Measurements from ENCODE around the gene MGME1.
"Not testable (repeated sequence)": the region's sequence is repeated elsewhere in the genome, so short reads cannot be mapped to it uniquely, and the experiment has no call there.

The MGME1 gene

DNA sequence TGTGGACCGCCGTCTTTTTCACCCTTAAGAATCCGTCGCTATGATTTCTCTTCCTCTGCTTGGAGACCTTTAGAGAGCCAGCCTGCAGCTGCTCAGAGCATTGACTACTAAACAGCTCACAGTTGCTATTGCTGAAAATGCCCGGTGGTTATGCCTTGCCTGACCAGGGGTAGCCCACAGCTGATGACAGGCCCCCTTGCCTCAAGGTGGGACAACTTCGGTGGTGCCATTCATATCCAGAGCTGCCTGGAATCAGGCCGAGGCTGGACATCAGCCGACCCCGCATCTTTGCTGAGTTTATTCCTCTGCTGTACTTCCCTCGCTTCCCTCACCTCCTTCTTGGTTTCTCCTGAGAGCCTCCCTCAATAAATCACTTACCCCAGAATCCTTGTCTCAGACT lies 49.3 kb downstream of the MGME1 start:
- no peak for DNase-seq (ENCODE audit: extremely low read depth in 1 of 2, low read depth in 1 of 2)

DNA sequence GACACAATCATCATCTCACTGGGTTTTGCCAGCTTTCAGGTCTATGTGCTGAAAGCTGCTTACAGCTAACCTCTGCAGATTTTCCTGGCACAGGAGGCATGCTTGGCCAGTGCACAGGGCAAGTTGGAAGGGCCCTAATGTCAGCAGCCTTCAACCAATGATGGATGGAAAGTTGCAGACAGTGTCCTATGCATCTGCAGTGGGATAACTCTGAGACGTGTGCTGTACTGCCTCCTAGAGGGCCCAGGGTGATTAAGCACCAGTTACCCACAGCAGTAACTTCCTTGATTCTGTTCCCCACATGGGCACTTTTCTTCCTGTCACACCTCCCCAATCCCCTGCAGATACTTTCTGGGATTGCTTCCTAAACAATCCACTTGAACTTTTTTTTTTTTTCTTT lies 50.2 kb downstream of the MGME1 start:
- DNase-seq (ENCODE audit: extremely low read depth in 1 of 2, low read depth in 1 of 2) = no peak

DNA sequence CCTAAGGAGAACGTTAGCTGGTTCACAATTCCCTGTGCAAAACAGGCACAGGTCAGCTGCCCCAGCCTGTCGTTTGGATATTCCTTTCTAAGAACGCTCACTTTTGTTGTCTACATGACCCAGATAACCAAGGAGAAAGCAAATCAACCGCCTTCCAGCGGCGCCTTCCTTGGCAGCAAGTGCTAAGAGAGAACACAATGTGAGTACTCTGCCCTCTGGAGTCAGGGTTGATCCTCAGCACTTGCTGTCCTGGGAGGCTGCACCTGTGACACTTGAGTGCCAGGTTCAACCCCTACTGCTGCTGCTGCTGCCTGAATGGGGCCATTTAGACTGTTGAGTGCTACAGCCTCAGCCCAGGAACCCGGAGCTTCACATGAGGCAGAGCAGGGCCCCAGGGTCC lies 52.1 kb downstream of the MGME1 start:
- DNase-seq (ENCODE audit: extremely low read depth in 1 of 2, low read depth in 1 of 2) = no peak

DNA sequence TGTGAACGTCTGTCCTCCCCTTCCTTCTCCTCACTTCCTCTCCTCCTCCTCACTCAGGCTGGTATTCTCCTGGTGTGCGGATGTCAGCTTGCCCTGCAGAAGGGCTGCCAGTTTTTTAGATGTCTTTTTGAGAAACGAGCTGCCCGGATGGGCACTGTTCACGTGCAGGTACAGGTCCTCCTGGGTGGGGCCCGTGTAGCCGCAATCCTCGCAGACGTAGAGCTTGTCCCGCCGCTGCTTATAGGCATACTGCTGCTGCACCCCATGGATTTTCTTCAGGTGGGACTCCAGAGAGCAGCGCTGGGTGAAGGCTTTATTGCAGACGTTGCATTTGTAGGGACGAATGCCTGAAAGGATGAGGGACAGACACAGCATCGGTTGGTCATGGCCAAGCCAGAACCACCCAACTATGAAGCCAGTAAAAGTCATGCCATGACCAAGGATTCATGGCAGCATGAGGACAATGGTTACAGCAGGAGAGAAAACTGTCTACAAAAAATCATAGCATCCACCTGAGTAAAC lies 55.8 kb downstream of the MGME1 start:
- no peak for DNase-seq (ENCODE audit: extremely low read depth in 1 of 2, low read depth in 1 of 2)

DNA sequence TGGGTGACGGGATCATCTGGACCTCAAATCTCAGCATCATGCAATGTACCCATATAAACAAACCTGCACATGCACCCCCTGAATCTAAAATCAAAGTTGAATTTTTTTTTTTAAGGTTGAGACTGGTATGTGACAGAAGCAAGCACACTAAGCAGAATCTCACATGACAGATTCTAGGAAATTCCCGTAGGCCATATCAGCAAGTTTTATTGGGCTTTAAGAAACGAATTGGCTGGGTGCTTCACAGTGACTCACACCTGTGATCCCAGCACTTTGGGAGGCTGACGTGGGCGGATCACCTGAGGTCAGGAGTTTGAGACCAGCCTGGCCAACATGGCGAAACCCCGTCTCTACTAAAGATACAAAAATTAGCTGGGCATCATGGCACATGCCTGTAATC lies 58.2 kb downstream of the MGME1 start:
- not testable (repeated sequence) for DNase-seq (ENCODE audit: extremely low read depth in 1 of 2, low read depth in 1 of 2)

GRCh38 chr20:18030020-18030419 lies 61.2 kb downstream of the MGME1 start:
- no peak for DNase-seq (ENCODE audit: extremely low read depth in 1 of 2, low read depth in 1 of 2)

GRCh38 chr20:18031050-18031449 lies 62.2 kb downstream of the MGME1 start:
- DNase-seq (ENCODE audit: extremely low read depth in 1 of 2, low read depth in 1 of 2) = no peak

DNA sequence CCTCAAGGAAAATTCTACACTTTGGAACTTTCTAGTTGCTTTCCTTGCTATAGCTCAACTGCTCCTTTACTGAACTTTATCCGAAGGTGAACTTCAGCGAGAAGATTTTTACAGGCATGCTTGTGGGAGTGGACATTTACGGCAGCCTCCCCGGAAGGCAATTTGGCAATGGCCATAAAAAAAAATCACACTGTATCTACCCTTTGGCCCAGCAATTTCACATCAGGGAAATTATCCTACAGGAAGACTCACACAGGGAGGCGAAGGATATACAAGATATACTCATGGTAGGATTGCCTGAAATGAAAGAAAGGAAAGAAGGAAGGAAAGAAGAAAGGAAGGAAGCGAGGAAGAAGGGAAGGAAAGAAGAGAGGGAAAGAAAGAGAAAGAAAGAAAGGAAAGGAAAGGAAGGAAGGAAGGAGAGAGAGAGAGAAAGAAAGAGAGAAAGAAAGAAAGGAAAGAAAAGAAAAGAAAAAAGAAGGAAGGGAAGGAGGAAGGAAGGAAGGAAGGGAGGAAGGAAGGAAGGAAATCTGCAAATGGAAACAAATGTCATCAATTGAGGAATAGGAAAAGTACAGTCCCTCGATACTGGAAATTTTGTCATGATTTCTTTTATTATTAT lies 63.2 kb downstream of the MGME1 start:
- DNase-seq (ENCODE audit: extremely low read depth in 1 of 2, low read depth in 1 of 2) = no peak

GRCh38 chr20:18032977-18033892 lies 64.4 kb downstream of the MGME1 start:
- DNase-seq (ENCODE audit: extremely low read depth in 1 of 2, low read depth in 1 of 2) = no peak

DNA sequence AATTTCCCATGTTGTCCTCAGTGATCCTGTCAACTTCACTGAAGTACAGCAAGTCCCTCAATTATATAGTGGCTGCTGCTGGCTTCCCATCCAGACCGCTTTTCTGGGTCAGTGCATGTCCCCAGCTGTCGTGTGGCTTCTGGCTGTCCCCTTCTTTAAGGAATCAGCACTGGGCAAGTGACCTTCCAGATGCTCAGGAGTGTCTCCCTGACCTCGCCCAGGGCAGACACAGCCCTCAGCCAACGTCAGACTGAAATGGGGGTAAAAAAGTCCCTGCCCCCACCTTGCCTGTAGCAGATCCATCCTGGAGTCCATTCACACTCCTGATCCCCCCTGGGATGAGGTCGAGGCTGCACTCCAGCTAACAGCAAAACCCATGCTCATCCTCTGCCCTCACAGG lies 65.2 kb downstream of the MGME1 start:
- DNase-seq (ENCODE audit: extremely low read depth in 1 of 2, low read depth in 1 of 2) = no peak

DNA sequence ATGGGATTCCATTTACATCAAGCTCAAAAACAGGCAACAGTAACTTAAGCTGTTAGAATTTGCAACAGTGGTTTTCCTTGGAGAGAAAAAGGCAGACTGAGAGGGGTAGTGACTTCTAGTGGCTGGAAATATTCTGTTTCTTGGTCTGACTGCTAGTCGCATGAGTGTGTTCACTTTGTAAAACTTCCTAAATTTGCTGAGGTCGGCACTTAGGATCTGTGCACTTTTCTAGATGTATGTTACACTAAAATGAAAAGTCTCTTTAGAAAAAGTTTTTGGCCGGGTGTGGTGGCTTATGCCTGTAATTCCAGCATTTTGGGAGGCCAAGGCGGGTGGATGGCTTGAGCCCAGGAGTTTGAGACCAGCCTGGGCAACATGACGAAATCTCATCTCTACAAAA lies 70.2 kb downstream of the MGME1 start:
- no peak for DNase-seq (ENCODE audit: extremely low read depth in 1 of 2, low read depth in 1 of 2)

Data from stimulated activated CD8-positive, alpha-beta memory T cell treated with anti-CD3 and anti-CD28 coated beads, Interleukin-7, amount 100 ng/mL, for 48 hours (primary cell).